Body of pancreas (tissue), 4 donors: ENCODE data around the gene CCDC107.

Source experiments
- POLR2A ChIP-seq, 3 donors: fragments of 450-650 bp; IDR thresholded peaks; one replicate each; pipeline ENCODE4 v1.6.1; 2016; ENCODE audit warnings: antibody characterized with exemption in 3 of 3, mild to moderate bottlenecking in 2 of 3
- TF ChIP-seq, protein P1 (sequence below), 7 experiments: fragments of 450-650 bp in 4 of 7; fragments of 200-600 bp in 3 of 7; sonication (generic) in 3 of 7; IDR thresholded peaks; one replicate each; pipeline ENCODE4 v1.5.1; 2016 to 2019; ENCODE audit warnings: antibody characterized with exemption in 7 of 7

DNA sequence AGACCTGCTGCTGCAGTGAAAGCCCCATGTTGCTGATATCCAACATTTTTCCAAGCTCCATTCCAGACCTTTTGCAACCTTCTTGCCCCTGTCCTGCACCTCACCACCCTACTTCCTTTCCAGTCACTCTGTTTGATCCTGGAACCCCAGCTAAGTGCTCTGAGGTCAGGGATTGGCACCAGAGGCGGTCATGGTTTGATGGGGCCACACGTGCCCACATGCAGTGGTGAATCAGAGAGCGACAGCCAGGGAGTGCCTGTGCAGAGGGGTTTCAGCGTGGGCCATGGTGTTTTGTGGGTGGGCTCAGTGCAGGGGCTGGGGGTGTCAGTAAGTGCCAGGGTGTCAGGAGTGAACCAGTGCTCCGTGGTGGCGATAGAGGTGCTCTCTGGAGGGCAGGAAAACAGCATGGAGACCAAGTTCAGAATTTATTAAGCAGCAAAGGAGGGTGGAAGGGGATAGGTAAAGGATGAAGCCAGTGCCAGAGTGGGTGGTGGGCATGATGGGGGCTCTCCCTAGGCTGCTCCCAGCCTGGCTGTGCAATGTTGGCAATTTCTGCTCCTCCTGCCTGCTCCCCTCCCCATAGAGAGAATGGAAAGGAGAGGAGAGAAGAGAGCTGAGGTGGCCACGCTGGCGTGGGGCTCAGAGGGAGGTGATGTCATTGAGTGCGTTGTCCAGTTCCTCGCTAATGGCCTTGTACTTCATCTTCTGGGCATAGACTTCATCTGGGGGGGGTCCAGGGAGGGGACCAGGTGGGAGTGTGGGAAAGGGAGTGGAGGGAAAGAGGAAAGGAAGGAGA, 24.6 kb downstream of the CCDC107 start:
- TF ChIP-seq, protein P1, sequence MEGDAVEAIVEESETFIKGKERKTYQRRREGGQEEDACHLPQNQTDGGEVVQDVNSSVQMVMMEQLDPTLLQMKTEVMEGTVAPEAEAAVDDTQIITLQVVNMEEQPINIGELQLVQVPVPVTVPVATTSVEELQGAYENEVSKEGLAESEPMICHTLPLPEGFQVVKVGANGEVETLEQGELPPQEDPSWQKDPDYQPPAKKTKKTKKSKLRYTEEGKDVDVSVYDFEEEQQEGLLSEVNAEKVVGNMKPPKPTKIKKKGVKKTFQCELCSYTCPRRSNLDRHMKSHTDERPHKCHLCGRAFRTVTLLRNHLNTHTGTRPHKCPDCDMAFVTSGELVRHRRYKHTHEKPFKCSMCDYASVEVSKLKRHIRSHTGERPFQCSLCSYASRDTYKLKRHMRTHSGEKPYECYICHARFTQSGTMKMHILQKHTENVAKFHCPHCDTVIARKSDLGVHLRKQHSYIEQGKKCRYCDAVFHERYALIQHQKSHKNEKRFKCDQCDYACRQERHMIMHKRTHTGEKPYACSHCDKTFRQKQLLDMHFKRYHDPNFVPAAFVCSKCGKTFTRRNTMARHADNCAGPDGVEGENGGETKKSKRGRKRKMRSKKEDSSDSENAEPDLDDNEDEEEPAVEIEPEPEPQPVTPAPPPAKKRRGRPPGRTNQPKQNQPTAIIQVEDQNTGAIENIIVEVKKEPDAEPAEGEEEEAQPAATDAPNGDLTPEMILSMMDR (IDR thresholded peaks at IDR 0.05) = no peak
- no peak for TF ChIP-seq POLR2A (IDR thresholded peaks at IDR 0.05)
